22Rv1 (cell line): ENCODE data around the gene FAM151A.

Experiments
- CTCF ChIP-seq: fragments of 450-650 bp; IDR thresholded peaks from 2 replicates; pipeline ENCODE4 v1.5.1; 2017; ENCODE audit warnings: mild to moderate bottlenecking
- ZFX ChIP-seq: fragments of 450-650 bp; IDR thresholded peaks from 2 replicates; pipeline ENCODE4 v1.6.1; 2017; ENCODE audit warnings: antibody characterized with exemption, borderline replicate concordance

GRCh38 chr1:54619749-54620148, 3.6 kb downstream of the FAM151A start:
- no peak for TF ChIP-seq CTCF
- no peak for TF ChIP-seq ZFX
